MM.1S (cell line): ENCODE data around the gene SAMHD1.

ENCODE experiments used
- CTCF ChIP-seq: fragments of 300-600 bp; sonication (generic); IDR thresholded peaks from 2 replicates; pipeline ENCODE4 v1.5.1; 2016; ENCODE audit warnings: antibody characterized with exemption, low read length, mixed read lengths
- EZH2 ChIP-seq: fragments of 300-600 bp; sonication (generic); optimal IDR thresholded peaks from 2 replicates; pipeline ENCODE3; 2017; ENCODE audit warnings: low read depth, mild to moderate bottlenecking, antibody characterized with exemption, low read length, mixed read lengths

GRCh38 chr20:36871640-36872570 is 79.6 kb downstream of the SAMHD1 start:
- no peak for TF ChIP-seq CTCF
- no peak for TF ChIP-seq EZH2
